ENCODE measurements around the gene GHRH. TPM values are rescaled to one million over a fixed set of nuclear protein-coding genes. Genes with fewer than 3 reads are reported as not detected.

GHRH gene, protein sequence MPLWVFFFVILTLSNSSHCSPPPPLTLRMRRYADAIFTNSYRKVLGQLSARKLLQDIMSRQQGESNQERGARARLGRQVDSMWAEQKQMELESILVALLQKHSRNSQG
- not detected in 2 replicates for total RNA-seq

DNA sequence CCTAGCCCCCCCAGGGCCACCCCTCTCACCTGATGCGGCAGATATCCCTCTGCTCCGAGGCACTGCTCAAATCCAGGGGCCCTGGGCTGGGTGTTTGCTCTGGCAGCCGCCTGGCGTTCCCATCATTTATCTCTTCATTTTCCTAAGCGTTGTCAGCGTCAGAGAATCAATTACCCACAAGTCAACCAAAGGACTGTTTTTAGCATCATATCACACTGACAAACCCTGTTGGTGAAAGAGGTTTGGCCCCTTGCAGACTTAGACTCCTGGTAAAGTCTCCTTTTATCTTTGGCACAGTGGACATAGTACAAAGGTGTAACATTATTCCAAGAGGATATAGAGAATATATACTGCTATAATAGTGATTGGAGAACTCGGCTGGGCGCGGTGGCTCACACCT, at the start of gene GHRH:
GHRH (minus strand) TSS at position 101 of the 400 bp plus-strand sequence. CDS start 4,925 bp downstream, outside the sequence.

Other genes with a start within 250 kb of the GHRH start
- 1.3 and 9.3 TPM in 2 replicates for gene RBL1, start 165.8 kb downstream of the GHRH start, total RNA-seq
- 173 and 253 TPM in 2 replicates for gene RPN2, start 82.5 kb downstream of the GHRH start, total RNA-seq
- 0.33 and 1.0 TPM in 2 replicates for gene MROH8, start 82.3 kb downstream of the GHRH start, total RNA-seq
- 28.8 and 41.3 TPM in 2 replicates for gene MANBAL, start 27.8 kb upstream of the GHRH start, total RNA-seq
- gene SRC, start 84.3 kb upstream of the GHRH start, total RNA-seq, result 23.5 and 33.1 TPM in 2 replicates

Data from mesangial cell (primary cell).